Measurements from ENCODE around the gene TUG1. TPM values are rescaled to one million over a fixed set of nuclear protein-coding genes. Genes with fewer than 3 reads are reported as not detected.

Gene TUG1
- total RNA-seq, 1 experiment from 2014 or later: 103 TPM

GRCh38 chr22:30934053-30934452 is 35.0 kb upstream of the TUG1 start:
- no peaks in the 10 kb centered on the region for H3K4me1 Mint-ChIP-seq (ENCODE audit: low read depth, unreplicated experiment)
- no peaks in the 10 kb centered on the region for H3K27me3 Mint-ChIP-seq (ENCODE audit: insufficient read depth, unreplicated experiment)
- intact Hi-C loops (cut with micrococcal nuclease; ENCODE audit: unreplicated experiment): no loop called here
- BruUV-seq (replicated peaks): no TSS peak
- Histone ChIP-seq H3K4me1 (no peaks in the 10 kb centered on the region), H3K9me3 (no peaks in the 10 kb centered on the region), H3K27me3 (replicated peaks; ENCODE audit: control insufficient read depth, insufficient read depth, low read length) (no peaks in the 10 kb centered on the region), H3K36me3 (ENCODE audit: control insufficient read depth, insufficient read depth, low read length) (peaks cover 15% of the 10 kb centered on the region), H3K4me3 (ENCODE audit: low read depth, low read length) (no peak overlapping the region)
- H3K27ac Mint-ChIP-seq (ENCODE audit: unreplicated experiment): no peak overlapping the region
- TF ChIP-seq CTCF (IDR thresholded peaks at IDR 0.05; ENCODE audit: insufficient read depth in 1 of 2, low read depth in 1 of 2, low read length in 1 of 2, severe bottlenecking in 1 of 2, unreplicated experiment in 1 of 2): no peak
- H3K36me3 Mint-ChIP-seq (ENCODE audit: insufficient read depth, unreplicated experiment): peaks cover 85% of the 10 kb centered on the region
- DNase-seq: no peak
- ChIA-PET CTCF (no interaction called here), POLR2A (no interaction called here)
- H3K4me3 Mint-ChIP-seq (ENCODE audit: unreplicated experiment): no peak overlapping the region
- no peaks in the 10 kb centered on the region for H3K9me3 Mint-ChIP-seq (ENCODE audit: unreplicated experiment)

- no peak overlapping the region for H3K27ac Mint-ChIP-seq (ENCODE audit: unreplicated experiment)
Measured at GRCh38 chr22:30940685-30941362, 28.2 kb upstream of the TUG1 start.

GRCh38 chr22:30941363-30941740 is 27.7 kb upstream of the TUG1 start:
- Histone ChIP-seq H3K4me1 (no peaks in the 10 kb centered on the region), H3K4me3 (ENCODE audit: low read depth, low read length) (no peak overlapping the region), H3K9me3 (no peaks in the 10 kb centered on the region), H3K27me3 (replicated peaks; ENCODE audit: control insufficient read depth, insufficient read depth, low read length) (no peaks in the 10 kb centered on the region), H3K36me3 (ENCODE audit: control insufficient read depth, insufficient read depth, low read length) (peaks cover 19% of the 10 kb centered on the region)
- H3K27ac Mint-ChIP-seq (ENCODE audit: unreplicated experiment): no peak overlapping the region
- intact Hi-C loops (cut with micrococcal nuclease; ENCODE audit: unreplicated experiment): no loop called here
- TF ChIP-seq CTCF (IDR thresholded peaks at IDR 0.05; ENCODE audit: insufficient read depth in 1 of 2, low read depth in 1 of 2, low read length in 1 of 2, severe bottlenecking in 1 of 2, unreplicated experiment in 1 of 2): no peak
- H3K36me3 Mint-ChIP-seq (ENCODE audit: insufficient read depth, unreplicated experiment): peaks cover 79% of the 10 kb centered on the region
- no TSS peak for BruUV-seq (replicated peaks)
- H3K27me3 Mint-ChIP-seq (ENCODE audit: insufficient read depth, unreplicated experiment): no peaks in the 10 kb centered on the region
- no peak for DNase-seq
- H3K9me3 Mint-ChIP-seq (ENCODE audit: unreplicated experiment): no peaks in the 10 kb centered on the region
- ChIA-PET CTCF (no interaction called here), POLR2A (no interaction called here)
- no peak overlapping the region for H3K4me3 Mint-ChIP-seq (ENCODE audit: unreplicated experiment)
- H3K4me1 Mint-ChIP-seq (ENCODE audit: low read depth, unreplicated experiment): no peaks in the 10 kb centered on the region

More at GRCh38 chr22:30940685-30941362, 28.2 kb upstream of the TUG1 start:
- Mint-ChIP-seq H3K27me3 (ENCODE audit: insufficient read depth, unreplicated experiment) (no peaks in the 10 kb centered on the region), H3K9me3 (ENCODE audit: unreplicated experiment) (no peaks in the 10 kb centered on the region), H3K4me3 (ENCODE audit: unreplicated experiment) (no peak overlapping the region), H3K36me3 (ENCODE audit: insufficient read depth, unreplicated experiment) (peaks cover 84% of the 10 kb centered on the region), H3K4me1 (ENCODE audit: low read depth, unreplicated experiment) (no peaks in the 10 kb centered on the region)
- ChIA-PET CTCF (no interaction called here), POLR2A (no interaction called here)
- Histone ChIP-seq H3K27me3 (replicated peaks; ENCODE audit: control insufficient read depth, insufficient read depth, low read length) (no peaks in the 10 kb centered on the region), H3K4me3 (ENCODE audit: low read depth, low read length) (no peak overlapping the region), H3K4me1 (no peaks in the 10 kb centered on the region), H3K36me3 (ENCODE audit: control insufficient read depth, insufficient read depth, low read length) (peaks cover 19% of the 10 kb centered on the region), H3K9me3 (no peaks in the 10 kb centered on the region)
- no peak for TF ChIP-seq CTCF (IDR thresholded peaks at IDR 0.05; ENCODE audit: insufficient read depth in 1 of 2, low read depth in 1 of 2, low read length in 1 of 2, severe bottlenecking in 1 of 2, unreplicated experiment in 1 of 2)
- BruUV-seq (replicated peaks): no TSS peak
- intact Hi-C loops (cut with micrococcal nuclease; ENCODE audit: unreplicated experiment): no loop called here
- no peak for DNase-seq

Measured in Caco-2 (cell line).